Thyroid gland (tissue), 4 donors: ENCODE data around the gene FOXD4L1.
"Not testable (repeated sequence)": the region's sequence is repeated elsewhere in the genome, so short reads cannot be mapped to it uniquely, and the experiment has no call there.

Experiments used
- POLR2A ChIP-seq, 2 donors: fragments of 450-650 bp; IDR thresholded peaks; one replicate each; pipeline ENCODE4 v1.6.1; 2017; ENCODE audit warnings: antibody characterized with exemption in 2 of 2, mild to moderate bottlenecking in 2 of 2, moderate library complexity in 1 of 2
- TF ChIP-seq, protein P1 (sequence below), 6 experiments: fragments of 200-600 bp in 3 of 6; fragments of 450-650 bp in 3 of 6; sonication (generic) in 3 of 6; IDR thresholded peaks; one replicate each; pipeline ENCODE4 v1.5.1; 2016 to 2019; ENCODE audit warnings: antibody characterized with exemption in 6 of 6, mild to moderate bottlenecking in 2 of 6, inconsistent platforms in 1 of 6, moderate library complexity in 1 of 6

DNA sequence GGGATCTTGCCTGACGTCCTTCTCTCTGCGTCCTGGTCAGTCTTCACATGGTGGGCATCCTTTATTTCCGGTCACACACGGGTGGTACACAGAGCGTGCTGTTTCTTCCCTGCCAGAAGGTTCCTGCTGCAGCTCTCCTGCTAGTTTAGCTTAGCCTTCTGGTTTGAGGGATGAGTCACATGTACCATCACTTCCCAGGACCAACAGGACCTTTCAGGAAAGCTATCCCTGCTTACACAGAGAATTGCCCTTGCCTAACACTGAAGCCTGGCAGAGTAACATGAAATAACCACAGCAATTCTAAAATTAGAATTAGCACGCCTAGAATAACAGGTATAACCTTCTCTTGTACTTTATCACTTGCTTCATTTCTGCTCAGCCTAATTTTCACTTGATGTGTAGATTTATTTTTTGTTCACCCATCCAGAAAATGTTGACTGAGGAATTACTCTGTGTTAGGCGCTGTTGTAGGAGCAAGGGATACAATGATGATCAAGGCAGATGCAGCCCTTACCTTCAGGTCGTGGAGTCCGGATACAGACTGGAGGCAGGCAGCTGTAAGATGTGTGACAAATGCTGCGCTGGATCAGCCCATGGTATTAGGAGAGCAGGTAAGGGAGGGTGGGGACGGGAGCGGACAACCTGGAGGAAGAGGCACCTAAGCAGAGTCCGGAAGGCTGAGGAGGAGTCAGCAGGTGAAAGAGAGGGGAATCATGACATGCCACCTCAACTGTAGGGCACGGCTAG lies 9.1 kb downstream of the FOXD4L1 start:
- TF ChIP-seq, protein P1, sequence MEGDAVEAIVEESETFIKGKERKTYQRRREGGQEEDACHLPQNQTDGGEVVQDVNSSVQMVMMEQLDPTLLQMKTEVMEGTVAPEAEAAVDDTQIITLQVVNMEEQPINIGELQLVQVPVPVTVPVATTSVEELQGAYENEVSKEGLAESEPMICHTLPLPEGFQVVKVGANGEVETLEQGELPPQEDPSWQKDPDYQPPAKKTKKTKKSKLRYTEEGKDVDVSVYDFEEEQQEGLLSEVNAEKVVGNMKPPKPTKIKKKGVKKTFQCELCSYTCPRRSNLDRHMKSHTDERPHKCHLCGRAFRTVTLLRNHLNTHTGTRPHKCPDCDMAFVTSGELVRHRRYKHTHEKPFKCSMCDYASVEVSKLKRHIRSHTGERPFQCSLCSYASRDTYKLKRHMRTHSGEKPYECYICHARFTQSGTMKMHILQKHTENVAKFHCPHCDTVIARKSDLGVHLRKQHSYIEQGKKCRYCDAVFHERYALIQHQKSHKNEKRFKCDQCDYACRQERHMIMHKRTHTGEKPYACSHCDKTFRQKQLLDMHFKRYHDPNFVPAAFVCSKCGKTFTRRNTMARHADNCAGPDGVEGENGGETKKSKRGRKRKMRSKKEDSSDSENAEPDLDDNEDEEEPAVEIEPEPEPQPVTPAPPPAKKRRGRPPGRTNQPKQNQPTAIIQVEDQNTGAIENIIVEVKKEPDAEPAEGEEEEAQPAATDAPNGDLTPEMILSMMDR (IDR thresholded peaks at IDR 0.05): not testable (repeated sequence)
- not testable (repeated sequence) for TF ChIP-seq POLR2A (IDR thresholded peaks at IDR 0.05)
